WTC11 (cell line): ENCODE results near the gene KRTAP4-16.

ENCODE experiments used
- EMX1 ChIP-seq: fragments of 250-450 bp; sonication (Bioruptor Pico); IDR thresholded peaks from 2 replicates; pipeline ENCODE4 v1.8.0; 2021; ENCODE audit warnings: mild to moderate bottlenecking
- NFYB ChIP-seq: sonication (generic); formaldehyde crosslinking; conservative IDR thresholded peaks from 2 replicates; pipeline ENCODE4 v1.8.0; 2022; ENCODE audit warnings: low read depth, missing genetic modification reagents
- SMAD3 ChIP-seq: sonication (generic); formaldehyde crosslinking; IDR thresholded peaks from 2 replicates; pipeline ENCODE4 v1.8.0; 2022; ENCODE audit warnings: missing genetic modification reagents, mild to moderate bottlenecking, borderline replicate concordance
- SP1 ChIP-seq: sonication (generic); formaldehyde crosslinking; conservative IDR thresholded peaks from 2 replicates; pipeline ENCODE4 v1.8.1; 2022; ENCODE audit warnings: missing genetic modification reagents
- TEAD1 ChIP-seq: sonication (generic); formaldehyde crosslinking; IDR thresholded peaks from 2 replicates; pipeline ENCODE4 v1.8.0; 2022; ENCODE audit warnings: mild to moderate bottlenecking, missing genetic modification reagents
- TEAD4 ChIP-seq: sonication (generic); formaldehyde crosslinking; IDR thresholded peaks from 2 replicates; pipeline ENCODE4 v1.8.0; 2022; ENCODE audit warnings: mild to moderate bottlenecking, missing genetic modification reagents
- TP53 ChIP-seq: sonication (generic); formaldehyde crosslinking; IDR thresholded peaks from 2 replicates; pipeline ENCODE4 v1.8.1; 2023; ENCODE audit warnings: mild to moderate bottlenecking, missing genetic modification reagents
- ZNF121 ChIP-seq: sonication (generic); formaldehyde crosslinking; IDR thresholded peaks from 2 replicates; pipeline ENCODE4 v1.8.0; 2023; ENCODE audit warnings: missing genetic modification reagents
- ZNF263 ChIP-seq: sonication (generic); formaldehyde crosslinking; IDR thresholded peaks from 2 replicates; pipeline ENCODE4 v1.8.1; 2022; ENCODE audit warnings: low read depth, mild to moderate bottlenecking, moderate library complexity, missing genetic modification reagents
- TF ChIP-seq, protein P1 (sequence below): fragments of 200-600 bp; IDR thresholded peaks from 2 replicates; pipeline ENCODE4 v1.8.0; 2022; ENCODE audit warnings: antibody characterized with exemption
- TF ChIP-seq, protein P2 (sequence below): sonication (generic); formaldehyde crosslinking; IDR thresholded peaks from 2 replicates; pipeline ENCODE4 v1.8.1; 2023; ENCODE audit warnings: mild to moderate bottlenecking, moderate library complexity, missing genetic modification reagents
- TF ChIP-seq, protein P3 (sequence below): sonication (generic); formaldehyde crosslinking; IDR thresholded peaks from 2 replicates; pipeline ENCODE4 v1.8.1; 2023; ENCODE audit warnings: mild to moderate bottlenecking, missing genetic modification reagents, moderate library complexity
- TF ChIP-seq, protein P4 (sequence below): sonication (generic); formaldehyde crosslinking; IDR thresholded peaks from 2 replicates; pipeline ENCODE4 v1.8.1; 2023; ENCODE audit warnings: mild to moderate bottlenecking, missing genetic modification reagents, moderate library complexity
- TF ChIP-seq, protein P5 (sequence below): fragments of 250-450 bp; sonication (Bioruptor Pico); IDR thresholded peaks from 2 replicates; pipeline ENCODE4 v1.9.0; 2021; ENCODE audit warnings: mild to moderate bottlenecking, borderline replicate concordance

DNA sequence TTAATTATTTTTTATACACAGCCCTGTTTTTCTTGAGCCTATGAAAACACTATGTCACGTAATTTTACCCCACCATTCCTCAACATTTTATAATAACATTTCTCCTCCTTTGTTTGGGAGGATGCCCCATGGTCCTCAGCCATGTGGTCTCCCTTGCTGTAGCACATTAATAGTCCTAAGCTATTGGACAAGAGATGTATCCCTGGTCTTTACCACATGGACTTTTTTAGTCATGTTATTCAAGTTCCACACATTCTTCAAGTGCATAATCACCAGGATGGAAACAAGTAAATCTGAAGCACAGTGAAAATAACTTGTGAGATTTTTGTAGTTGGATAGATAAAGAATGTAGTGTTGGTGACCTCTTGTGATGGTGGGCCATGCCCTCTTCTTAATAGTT is 40.0 kb downstream of the KRTAP4-16 start:
- TF ChIP-seq, protein P1, sequence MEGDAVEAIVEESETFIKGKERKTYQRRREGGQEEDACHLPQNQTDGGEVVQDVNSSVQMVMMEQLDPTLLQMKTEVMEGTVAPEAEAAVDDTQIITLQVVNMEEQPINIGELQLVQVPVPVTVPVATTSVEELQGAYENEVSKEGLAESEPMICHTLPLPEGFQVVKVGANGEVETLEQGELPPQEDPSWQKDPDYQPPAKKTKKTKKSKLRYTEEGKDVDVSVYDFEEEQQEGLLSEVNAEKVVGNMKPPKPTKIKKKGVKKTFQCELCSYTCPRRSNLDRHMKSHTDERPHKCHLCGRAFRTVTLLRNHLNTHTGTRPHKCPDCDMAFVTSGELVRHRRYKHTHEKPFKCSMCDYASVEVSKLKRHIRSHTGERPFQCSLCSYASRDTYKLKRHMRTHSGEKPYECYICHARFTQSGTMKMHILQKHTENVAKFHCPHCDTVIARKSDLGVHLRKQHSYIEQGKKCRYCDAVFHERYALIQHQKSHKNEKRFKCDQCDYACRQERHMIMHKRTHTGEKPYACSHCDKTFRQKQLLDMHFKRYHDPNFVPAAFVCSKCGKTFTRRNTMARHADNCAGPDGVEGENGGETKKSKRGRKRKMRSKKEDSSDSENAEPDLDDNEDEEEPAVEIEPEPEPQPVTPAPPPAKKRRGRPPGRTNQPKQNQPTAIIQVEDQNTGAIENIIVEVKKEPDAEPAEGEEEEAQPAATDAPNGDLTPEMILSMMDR, result no peak
- TF ChIP-seq SP1 (no peak), EMX1 (no peak), ZNF121 (CRISPR knock-in tag) (no peak), NFYB (CRISPR knock-in tag) (no peak), ZNF263 (CRISPR knock-in tag) (no peak), TP53 (CRISPR knock-in tag) (no peak), SMAD3 (CRISPR knock-in tag) (no peak), TEAD4 (CRISPR knock-in tag) (no peak), TEAD1 (no peak)
- TF ChIP-seq, protein P2, sequence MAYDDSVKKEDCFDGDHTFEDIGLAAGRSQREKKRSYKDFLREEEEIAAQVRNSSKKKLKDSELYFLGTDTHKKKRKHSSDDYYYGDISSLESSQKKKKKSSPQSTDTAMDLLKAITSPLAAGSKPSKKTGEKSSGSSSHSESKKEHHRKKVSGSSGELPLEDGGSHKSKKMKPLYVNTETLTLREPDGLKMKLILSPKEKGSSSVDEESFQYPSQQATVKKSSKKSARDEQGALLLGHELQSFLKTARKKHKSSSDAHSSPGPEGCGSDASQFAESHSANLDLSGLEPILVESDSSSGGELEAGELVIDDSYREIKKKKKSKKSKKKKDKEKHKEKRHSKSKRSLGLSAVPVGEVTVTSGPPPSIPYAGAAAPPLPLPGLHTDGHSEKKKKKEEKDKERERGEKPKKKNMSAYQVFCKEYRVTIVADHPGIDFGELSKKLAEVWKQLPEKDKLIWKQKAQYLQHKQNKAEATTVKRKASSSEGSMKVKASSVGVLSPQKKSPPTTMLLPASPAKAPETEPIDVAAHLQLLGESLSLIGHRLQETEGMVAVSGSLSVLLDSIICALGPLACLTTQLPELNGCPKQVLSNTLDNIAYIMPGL (CRISPR knock-in tag), result no peak
- TF ChIP-seq, protein P3, sequence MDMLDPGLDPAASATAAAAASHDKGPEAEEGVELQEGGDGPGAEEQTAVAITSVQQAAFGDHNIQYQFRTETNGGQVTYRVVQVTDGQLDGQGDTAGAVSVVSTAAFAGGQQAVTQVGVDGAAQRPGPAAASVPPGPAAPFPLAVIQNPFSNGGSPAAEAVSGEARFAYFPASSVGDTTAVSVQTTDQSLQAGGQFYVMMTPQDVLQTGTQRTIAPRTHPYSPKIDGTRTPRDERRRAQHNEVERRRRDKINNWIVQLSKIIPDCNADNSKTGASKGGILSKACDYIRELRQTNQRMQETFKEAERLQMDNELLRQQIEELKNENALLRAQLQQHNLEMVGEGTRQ, result no peak
- TF ChIP-seq, protein P4, sequence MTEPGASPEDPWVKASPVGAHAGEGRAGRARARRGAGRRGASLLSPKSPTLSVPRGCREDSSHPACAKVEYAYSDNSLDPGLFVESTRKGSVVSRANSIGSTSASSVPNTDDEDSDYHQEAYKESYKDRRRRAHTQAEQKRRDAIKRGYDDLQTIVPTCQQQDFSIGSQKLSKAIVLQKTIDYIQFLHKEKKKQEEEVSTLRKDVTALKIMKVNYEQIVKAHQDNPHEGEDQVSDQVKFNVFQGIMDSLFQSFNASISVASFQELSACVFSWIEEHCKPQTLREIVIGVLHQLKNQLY, result no peak
- TF ChIP-seq, protein P5, sequence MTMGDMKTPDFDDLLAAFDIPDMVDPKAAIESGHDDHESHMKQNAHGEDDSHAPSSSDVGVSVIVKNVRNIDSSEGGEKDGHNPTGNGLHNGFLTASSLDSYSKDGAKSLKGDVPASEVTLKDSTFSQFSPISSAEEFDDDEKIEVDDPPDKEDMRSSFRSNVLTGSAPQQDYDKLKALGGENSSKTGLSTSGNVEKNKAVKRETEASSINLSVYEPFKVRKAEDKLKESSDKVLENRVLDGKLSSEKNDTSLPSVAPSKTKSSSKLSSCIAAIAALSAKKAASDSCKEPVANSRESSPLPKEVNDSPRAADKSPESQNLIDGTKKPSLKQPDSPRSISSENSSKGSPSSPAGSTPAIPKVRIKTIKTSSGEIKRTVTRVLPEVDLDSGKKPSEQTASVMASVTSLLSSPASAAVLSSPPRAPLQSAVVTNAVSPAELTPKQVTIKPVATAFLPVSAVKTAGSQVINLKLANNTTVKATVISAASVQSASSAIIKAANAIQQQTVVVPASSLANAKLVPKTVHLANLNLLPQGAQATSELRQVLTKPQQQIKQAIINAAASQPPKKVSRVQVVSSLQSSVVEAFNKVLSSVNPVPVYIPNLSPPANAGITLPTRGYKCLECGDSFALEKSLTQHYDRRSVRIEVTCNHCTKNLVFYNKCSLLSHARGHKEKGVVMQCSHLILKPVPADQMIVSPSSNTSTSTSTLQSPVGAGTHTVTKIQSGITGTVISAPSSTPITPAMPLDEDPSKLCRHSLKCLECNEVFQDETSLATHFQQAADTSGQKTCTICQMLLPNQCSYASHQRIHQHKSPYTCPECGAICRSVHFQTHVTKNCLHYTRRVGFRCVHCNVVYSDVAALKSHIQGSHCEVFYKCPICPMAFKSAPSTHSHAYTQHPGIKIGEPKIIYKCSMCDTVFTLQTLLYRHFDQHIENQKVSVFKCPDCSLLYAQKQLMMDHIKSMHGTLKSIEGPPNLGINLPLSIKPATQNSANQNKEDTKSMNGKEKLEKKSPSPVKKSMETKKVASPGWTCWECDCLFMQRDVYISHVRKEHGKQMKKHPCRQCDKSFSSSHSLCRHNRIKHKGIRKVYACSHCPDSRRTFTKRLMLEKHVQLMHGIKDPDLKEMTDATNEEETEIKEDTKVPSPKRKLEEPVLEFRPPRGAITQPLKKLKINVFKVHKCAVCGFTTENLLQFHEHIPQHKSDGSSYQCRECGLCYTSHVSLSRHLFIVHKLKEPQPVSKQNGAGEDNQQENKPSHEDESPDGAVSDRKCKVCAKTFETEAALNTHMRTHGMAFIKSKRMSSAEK (CRISPR knock-in tag), result no peak
